Activated T-helper 2 cell treated with anti-CD3 and anti-CD28 coated beads, Interferon-gamma antibody, Interleukin-2, Interleukin-4, amounts not matched to agents 10 μg/mL and 5 μg/mL and 100 μg/mL, durations not matched to agents 14 hours and 24 hours and 36 hours (primary cell): Measurements from ENCODE around the gene MAP2K2. TPM values are rescaled to one million over a fixed set of nuclear protein-coding genes. Genes with fewer than 3 reads are reported as not detected.

ENCODE experiments used
- DNase-seq: peaks from one replicate; pipeline ENCODE4 v3.0.0; 2021; ENCODE audit warnings: low spot score
- H3K27ac Mint-ChIP-seq: one replicate; pipeline ENCODE4 v1.8.0; 2021; ENCODE audit warnings: mixed read lengths
- H3K27me3 Mint-ChIP-seq: one replicate; pipeline ENCODE4 v1.8.0; 2021; ENCODE audit warnings: low read depth, mixed read lengths
- H3K36me3 Mint-ChIP-seq: one replicate; pipeline ENCODE4 v1.8.0; 2021; ENCODE audit warnings: low read depth, mixed read lengths
- H3K4me1 Mint-ChIP-seq: one replicate; pipeline ENCODE4 v1.8.0; 2021; ENCODE audit warnings: low read depth, mixed read lengths
- H3K4me3 Mint-ChIP-seq: one replicate; pipeline ENCODE4 v1.8.0; 2021; ENCODE audit warnings: low read depth, mild to moderate bottlenecking, moderate library complexity, mixed read lengths
- H3K9me3 Mint-ChIP-seq: one replicate; pipeline ENCODE4 v1.8.0; 2021; ENCODE audit warnings: mixed read lengths
- intact Hi-C: fragments of 100-400 bp; cut with micrococcal nuclease; formaldehyde crosslinking; loops from one replicate; pipeline ENCODE4 v1.15.1; 2023
- total RNA-seq: library from RNA; stranded (reverse); gene quantifications from 2 replicates; pipeline ENCODE4 v1.2.3, GENCODE V29; 2022

The MAP2K2 gene
- total RNA-seq, 1 donor from 2014 or later, result 131 TPM

DNA sequence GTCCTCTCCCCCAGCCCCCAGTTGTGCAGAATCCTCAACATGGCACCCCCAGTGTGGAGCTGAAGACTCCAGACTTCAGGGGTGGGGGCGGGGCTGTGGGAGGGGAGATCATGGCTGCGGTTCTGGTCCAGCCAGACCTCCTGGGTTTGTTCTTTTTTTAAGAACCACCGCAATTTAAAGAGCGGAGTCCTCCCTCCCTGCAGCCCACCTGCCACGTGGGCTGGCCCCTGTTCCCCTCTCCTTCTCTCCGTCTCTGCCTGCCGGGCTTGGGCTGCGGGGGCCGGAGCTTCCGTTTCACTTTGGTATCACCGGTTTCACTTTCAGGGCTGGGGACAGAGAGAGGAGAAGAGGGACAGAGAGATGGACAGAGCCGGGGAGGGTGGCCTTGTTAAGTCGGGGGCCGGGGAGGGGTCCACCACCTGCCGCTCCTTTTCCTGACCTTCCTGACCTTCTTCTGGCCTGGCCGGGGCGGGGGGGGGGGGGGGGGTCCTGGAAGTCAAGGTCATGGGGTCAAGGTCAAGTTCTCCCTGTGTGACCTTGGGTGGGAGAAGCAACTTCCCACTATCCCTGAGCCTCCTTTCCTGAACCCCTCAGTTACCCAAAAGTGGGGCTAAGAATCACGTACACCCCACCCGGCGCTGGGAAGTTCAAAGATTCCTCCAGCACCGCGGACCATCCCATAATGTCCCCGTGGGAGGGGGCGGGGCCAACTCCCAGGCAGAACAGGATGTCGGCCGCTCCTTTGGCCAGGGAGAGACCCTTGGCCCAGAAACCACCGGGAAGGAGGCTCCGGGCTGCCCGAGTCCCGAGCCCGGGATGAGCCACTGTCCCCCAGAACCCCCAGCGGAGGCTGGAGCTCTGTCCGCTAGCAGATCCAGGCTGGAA is 45.9 kb downstream of the MAP2K2 start:
- DNase-seq, result peak; percentile 50
- peak overlapping the region; percentile 61 for H3K27ac Mint-ChIP-seq
- H3K27me3 Mint-ChIP-seq, result no peaks in the 10 kb centered on the region
- peaks cover 22% of the 10 kb centered on the region for H3K4me1 Mint-ChIP-seq
- H3K36me3 Mint-ChIP-seq, result no peaks in the 10 kb centered on the region
- H3K9me3 Mint-ChIP-seq, result no peaks in the 10 kb centered on the region
- peak overlapping the region; percentile 53 for H3K4me3 Mint-ChIP-seq
- intact Hi-C loops, result no loop called here

DNA sequence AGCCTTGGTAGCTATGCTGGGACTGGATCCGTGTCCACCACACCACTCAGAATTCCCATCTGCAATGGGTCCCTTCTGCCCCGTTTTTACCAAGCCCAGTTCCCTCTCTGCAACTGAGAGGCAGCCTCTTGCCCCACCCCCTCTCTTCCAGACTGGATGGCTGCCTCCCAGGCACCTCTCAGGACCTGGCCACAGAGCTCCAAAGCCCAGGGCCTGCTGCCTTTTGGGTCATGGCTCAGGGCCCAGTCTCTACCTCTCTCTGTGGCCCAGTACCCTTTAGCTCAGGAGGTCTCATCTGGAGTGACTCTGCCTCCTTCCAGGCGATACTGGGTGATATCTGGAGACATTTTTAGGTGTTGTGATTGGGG is 46.9 kb downstream of the MAP2K2 start:
- Mint-ChIP-seq H3K4me3 (no peak overlapping the region), H3K36me3 (no peaks in the 10 kb centered on the region), H3K27me3 (no peaks in the 10 kb centered on the region), H3K27ac (peak overlapping the region; percentile 51), H3K4me1 (peaks cover 22% of the 10 kb centered on the region), H3K9me3 (no peaks in the 10 kb centered on the region)
- intact Hi-C loops, result no loop called here
- no peak for DNase-seq

DNA sequence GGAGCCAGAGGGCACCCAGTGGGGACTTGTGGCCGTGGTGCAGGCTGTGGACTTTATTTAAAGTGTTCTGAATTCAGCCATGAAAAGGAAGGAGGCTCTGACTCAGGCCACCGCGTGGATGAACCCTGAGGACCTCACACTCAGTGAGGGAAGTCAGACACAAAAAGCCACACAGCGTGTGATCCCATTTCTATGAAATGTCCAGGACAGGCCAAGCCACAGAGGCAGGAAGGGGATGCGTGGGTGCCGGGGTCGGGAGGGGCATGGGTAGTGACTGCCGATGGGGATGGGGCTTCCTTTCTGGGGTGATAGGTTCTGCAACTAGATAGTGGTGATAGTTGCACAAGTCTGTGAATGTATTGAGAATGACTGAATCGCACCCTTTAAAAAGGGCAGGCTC is 48.5 kb downstream of the MAP2K2 start:
- no peak for DNase-seq
- Mint-ChIP-seq H3K4me1 (peaks cover 22% of the 10 kb centered on the region), H3K27me3 (no peaks in the 10 kb centered on the region), H3K27ac (peak overlapping the region; percentile 82), H3K9me3 (no peaks in the 10 kb centered on the region), H3K4me3 (peak overlapping the region; percentile 30), H3K36me3 (no peaks in the 10 kb centered on the region)
- intact Hi-C loops, result loop anchor here (1.0 to 2.0 kb wide), 2 partner anchors 9 to 13 kb away; partner anchors contain the start of gene ZBTB7A

DNA sequence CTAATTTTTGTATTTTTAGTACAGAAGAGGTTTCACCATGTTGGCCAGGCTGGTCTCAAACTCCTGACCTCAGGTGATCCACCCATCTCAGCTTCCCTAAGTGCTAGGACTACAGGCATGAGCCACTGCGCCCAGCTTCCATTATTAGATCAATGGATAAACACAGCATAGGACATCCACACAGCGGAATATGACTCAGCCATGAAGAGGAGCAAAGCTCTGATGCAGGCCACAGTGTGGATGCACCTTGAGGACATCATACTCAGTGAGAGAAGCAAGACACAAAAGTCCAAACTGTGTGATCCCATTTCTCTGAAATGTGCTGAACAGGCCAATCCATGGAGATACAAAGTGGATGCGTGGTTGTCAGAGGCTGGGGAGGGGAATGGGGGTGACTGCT is 52.3 kb downstream of the MAP2K2 start:
- Mint-ChIP-seq H3K27ac (no peak overlapping the region), H3K4me1 (peaks cover 25% of the 10 kb centered on the region), H3K27me3 (no peaks in the 10 kb centered on the region), H3K4me3 (no peak overlapping the region), H3K9me3 (no peaks in the 10 kb centered on the region), H3K36me3 (no peaks in the 10 kb centered on the region)
- DNase-seq, result no peak
- intact Hi-C loops, result no loop called here

DNA sequence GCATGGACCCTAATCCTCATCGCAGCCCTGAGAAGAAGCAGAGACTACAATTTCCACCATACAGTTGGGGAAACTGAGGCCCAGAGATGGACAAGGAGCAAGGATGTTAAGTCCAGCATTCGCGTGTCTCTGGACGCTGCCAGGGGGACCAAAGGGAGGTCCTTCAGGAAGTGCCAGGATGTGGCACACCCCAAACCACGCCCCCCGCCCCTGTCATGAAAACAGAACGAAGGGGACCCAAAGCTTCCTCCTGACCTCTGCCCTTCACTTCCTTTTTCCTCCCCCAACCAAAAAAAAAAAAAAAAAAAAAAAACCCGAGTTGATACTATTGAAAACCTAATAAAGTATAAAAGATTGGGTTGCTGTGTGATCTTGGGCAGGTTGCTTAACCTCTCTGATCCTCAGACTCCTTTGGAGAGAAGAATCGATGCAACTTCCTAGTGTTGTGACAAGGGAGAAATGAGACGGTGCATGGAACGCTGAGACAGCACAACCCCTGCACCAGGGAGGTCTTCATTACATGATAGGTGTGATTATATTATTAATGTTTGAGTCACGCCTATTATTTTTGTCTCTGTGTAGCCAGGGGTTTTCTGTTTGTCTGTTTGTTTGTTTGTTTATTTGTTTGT is 54.5 kb downstream of the MAP2K2 start:
- DNase-seq, result peak; percentile 41
- Mint-ChIP-seq H3K27ac (peak overlapping the region; percentile 62), H3K27me3 (no peaks in the 10 kb centered on the region), H3K4me3 (peak overlapping the region; percentile 49), H3K9me3 (no peaks in the 10 kb centered on the region), H3K36me3 (no peaks in the 10 kb centered on the region), H3K4me1 (peaks cover 16% of the 10 kb centered on the region)
- intact Hi-C loops, result loop anchor here (5.0 kb wide), 3 partner anchors 53 to 178 kb away; partner anchors contain the start of genes MAP2K2, PIAS4 and YJU2

DNA sequence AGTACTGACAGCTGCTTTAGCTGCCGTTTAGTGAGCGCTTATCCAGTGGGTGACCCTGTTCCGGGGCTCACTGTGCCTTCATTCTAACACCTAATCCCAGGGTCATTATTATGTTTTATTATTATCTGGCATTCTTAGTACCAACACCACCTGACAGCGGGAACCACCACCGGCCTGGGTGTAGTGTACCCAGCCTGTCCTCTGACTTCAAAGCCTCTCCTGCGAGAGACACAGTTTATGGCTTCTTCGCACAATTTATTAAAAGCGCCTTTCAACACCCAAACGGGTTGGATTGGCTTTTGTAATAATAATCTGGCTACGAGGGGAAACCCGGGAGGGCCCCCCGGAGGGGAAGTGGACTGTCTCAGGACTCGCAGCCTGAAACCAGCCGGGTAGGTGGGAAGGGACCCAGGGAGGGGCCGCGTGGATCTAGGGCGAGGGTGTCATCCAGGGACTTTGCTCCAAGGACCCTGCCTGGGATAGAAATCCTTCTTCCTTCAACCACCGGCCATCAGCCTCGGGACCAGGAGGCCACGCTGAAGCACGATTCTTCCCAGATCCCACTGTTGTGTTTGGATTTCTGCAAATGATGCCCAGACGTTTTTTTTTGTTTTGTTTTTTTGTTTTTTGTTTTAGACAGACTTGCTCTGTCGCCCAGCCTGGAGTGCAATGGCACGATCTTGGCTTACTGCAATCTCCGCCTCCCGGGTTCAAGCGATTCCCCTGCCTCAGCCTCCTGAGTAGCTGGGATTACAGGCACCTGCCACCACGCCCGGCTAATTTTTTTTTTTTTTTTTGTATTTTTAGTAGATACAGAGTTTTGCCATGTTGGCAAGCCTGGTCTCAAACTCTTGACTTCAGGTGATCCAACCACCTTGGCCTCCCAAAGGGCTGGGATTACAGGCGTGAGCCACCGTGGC is 55.6 kb downstream of the MAP2K2 start:
- H3K9me3 Mint-ChIP-seq, result no peaks in the 10 kb centered on the region
- peaks cover 7% of the 10 kb centered on the region for H3K36me3 Mint-ChIP-seq
- intact Hi-C loops, result loop anchor here (5.0 kb wide), 3 partner anchors 54 to 179 kb away; partner anchors contain the start of genes MAP2K2, PIAS4 and YJU2
- no peaks in the 10 kb centered on the region for H3K27me3 Mint-ChIP-seq
- DNase-seq, result no peak
- H3K4me1 Mint-ChIP-seq, result peaks cover 19% of the 10 kb centered on the region
- H3K4me3 Mint-ChIP-seq, result peak overlapping the region; percentile 80
- H3K27ac Mint-ChIP-seq, result peak overlapping the region; percentile 72

DNA sequence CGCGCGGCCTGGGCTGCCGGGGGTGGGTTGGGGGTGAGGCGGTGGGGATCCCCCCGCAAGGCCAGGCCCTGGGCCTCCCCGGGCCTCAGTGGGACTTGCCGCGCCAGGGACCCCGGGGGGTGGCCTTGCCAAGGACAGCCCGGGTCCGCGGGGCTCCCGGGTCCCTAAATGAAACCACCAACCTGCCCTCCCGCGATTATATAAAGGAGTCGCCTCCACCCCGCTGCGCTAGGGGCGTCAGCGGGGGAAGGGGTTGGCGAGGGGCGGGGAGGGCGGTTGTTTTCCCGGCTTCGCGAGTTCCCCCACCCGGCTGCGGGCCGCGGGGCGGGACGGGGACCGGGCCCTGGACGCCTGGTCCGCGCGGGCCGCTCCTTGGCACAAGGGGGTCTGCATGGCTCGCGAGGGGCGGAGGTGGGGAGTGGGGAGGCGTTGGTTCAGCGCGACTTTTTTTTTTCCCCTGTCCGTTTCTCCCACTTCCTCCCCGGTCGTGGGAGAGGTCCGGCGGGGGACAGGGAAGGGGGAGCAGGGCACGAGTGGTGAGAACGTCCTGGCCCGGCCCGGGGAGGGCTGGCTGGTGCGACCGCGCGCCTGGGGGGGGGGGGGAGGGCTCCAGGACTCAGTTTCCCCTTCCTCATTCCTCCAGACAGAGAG is 56.4 kb downstream of the MAP2K2 start:
- intact Hi-C loops, result loop anchor here (5.0 kb wide), 3 partner anchors 55 to 180 kb away; partner anchors contain the start of genes MAP2K2, PIAS4 and YJU2

DNA sequence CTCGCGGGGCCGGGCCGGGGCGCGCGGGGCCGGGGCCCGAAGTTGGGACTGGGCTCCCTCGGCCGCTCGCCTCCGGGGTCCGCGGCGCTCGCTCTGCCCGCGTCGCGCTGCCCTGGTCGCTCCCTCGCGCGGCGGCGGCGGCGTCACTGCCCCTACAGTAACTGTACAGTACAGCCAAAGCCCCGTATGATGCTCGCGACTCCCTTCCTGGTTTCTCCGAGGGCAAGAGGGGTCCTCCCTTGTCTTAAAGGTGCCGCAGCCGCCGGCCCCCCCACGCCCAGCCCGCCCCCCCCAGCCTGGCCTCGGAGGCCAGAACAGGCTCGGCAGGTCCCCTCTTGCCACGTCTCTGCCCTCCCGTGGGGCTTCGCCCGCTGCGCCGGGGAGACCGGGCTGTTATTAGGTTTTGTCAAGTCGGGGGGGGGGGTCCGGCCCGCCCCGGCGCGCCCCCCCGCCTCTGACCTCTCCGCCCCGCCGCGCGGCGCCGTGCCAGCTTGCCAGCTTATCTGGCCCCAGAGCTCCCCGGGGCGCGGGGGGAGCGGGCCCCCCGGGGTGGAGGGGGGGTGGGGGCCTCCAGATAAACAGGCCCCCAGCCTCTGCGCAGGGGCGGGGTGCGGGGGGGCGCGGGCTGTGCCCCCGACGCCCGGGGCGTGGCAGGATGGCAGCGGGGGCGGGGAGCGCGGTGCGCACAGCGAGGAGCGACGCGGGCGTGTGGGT is 57.1 kb downstream of the MAP2K2 start, which contains the start of gene ZBTB7A:
ZBTB7A (minus strand) TSS at position 218 of the 714 bp plus-strand sequence. CDS start 11,667 bp downstream, outside the sequence.
- Mint-ChIP-seq H3K27ac (peak within 1 kb of the TSS; percentile 81), H3K9me3 (no peaks in the 10 kb centered on the region), H3K36me3 (peaks cover 12% of the 10 kb centered on the region), H3K27me3 (no peaks in the 10 kb centered on the region), H3K4me1 (peaks cover 19% of the 10 kb centered on the region), H3K4me3 (peak within 1 kb of the TSS; percentile 80)
- intact Hi-C loops, result loop anchor here (1.0 to 5.0 kb wide), 6 partner anchors 8 to 180 kb away; partner anchors contain the start of genes MAP2K2, PIAS4 and YJU2
- peak; percentile 72 for DNase-seq

More for the DNA sequence above, 56.4 kb downstream of the MAP2K2 start:
- Mint-ChIP-seq H3K27ac (peak overlapping the region; percentile 72), H3K27me3 (no peaks in the 10 kb centered on the region), H3K4me3 (peak overlapping the region; percentile 80), H3K36me3 (peaks cover 9% of the 10 kb centered on the region), H3K9me3 (no peaks in the 10 kb centered on the region), H3K4me1 (peaks cover 19% of the 10 kb centered on the region)
- peak; percentile 53 for DNase-seq

DNA sequence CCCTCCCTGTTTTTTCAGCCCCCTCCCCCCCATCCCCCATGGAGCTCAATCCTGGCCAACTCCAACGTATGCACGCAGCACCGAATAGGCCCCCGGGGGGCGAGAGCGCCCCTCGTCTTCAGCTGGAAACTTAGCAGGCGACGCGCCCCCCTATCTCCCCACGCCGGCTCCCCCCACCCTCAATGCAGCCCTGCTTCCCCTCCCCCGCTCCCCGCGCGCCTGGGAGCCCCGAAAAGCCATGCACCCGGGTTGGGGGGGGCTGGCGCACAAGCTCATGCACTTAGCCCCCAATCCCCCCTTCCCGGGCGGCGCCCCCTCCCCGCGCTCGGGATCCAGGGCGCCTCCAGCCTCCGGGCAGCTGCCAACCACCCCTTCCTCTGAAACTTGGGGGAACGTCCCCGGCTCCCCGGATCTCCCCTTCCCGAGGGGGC is 57.7 kb downstream of the MAP2K2 start:
- intact Hi-C loops, result loop anchor here (1.0 to 5.0 kb wide), 6 partner anchors 9 to 181 kb away; partner anchors contain the start of genes MAP2K2, PIAS4 and YJU2

DNA sequence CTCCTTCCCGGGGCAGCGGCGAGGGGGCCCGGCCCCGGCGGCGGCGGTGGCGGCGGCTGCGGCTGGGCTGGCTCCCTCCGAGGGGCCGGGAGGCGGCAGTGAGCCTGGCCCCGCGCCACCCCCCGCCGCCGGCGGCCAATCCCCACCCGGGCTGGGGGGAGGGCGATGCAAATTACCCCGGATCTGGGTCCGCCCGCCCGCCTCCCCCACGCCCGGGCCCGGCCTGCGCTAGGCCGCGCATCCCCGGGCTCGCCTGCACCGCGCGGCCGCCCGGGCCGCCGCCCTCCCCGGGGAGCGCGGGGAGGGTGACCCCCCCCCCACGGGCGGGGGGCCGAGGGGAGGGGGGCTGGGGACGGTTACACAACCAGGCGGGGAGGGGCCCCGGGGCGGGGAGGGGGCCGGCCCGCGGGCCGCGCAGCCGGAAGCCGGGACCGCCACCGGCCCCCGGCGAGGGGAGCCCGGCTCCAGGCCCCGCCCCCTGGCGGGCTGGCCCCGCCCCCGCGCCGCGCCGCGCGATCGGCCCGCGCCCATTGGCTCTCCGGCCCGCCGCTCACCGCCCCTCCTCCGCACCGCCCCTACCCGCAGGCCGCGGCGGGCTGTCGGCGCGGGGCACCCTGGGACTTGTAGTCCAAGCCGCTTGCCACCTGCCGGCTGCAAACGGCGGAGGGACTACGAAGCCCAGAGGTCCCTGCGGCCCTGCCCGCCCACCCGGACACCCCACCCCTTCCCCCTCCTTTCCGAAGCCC is 58.3 kb downstream of the MAP2K2 start:
- intact Hi-C loops, result loop anchor here (1.0 to 5.0 kb wide), 6 partner anchors 10 to 182 kb away; partner anchors contain the start of genes MAP2K2, PIAS4 and YJU2

More for the DNA sequence above, 57.7 kb downstream of the MAP2K2 start:
- Mint-ChIP-seq H3K4me1 (peaks cover 19% of the 10 kb centered on the region), H3K36me3 (peaks cover 12% of the 10 kb centered on the region), H3K9me3 (no peaks in the 10 kb centered on the region), H3K27ac (no peak overlapping the region), H3K27me3 (no peaks in the 10 kb centered on the region), H3K4me3 (peak overlapping the region; percentile 52)
- no peak for DNase-seq

More for the DNA sequence above, 58.3 kb downstream of the MAP2K2 start:
- Mint-ChIP-seq H3K9me3 (no peaks in the 10 kb centered on the region), H3K27me3 (no peaks in the 10 kb centered on the region), H3K4me3 (peak overlapping the region; percentile 52), H3K4me1 (peaks cover 19% of the 10 kb centered on the region), H3K36me3 (peaks cover 12% of the 10 kb centered on the region), H3K27ac (no peak overlapping the region)
- DNase-seq, result peak; percentile 96
